T-cell (primary cell): ENCODE data around the gene ETS1. TPM values are rescaled to one million over a fixed set of nuclear protein-coding genes. Genes with fewer than 3 reads are reported as not detected.

Source experiments
- ATAC-seq, 4 experiments: fragments of 200-7000 bp in 3 of 4; fragments of 150-1000 bp in 1 of 4; cut with Tn5 transposase; replicated peaks in 1 of 4; 1 replicate in 3 of 4; 2 replicates in 1 of 4; pipeline ENCODE4 v1.10.0; 2021; ENCODE audit warnings: moderate library complexity in 3 of 4, mild to moderate bottlenecking in 2 of 4, moderate number of reproducible peaks in 1 of 4
- CTCF ChIA-PET, 2 donors: fragments of 300-600 bp; sonication (Branson Sonifier 250); formaldehyde crosslinking; loops; one replicate each; lab custom pipeline; 2022; ENCODE audit warnings: antibody characterized with exemption in 2 of 2; lab: Charles Lee
- POLR2A ChIA-PET, 2 donors: fragments of 300-600 bp; sonication (Branson Sonifier 250); formaldehyde crosslinking; loops; one replicate each; lab custom pipeline; 2022; ENCODE audit warnings: antibody characterized with exemption in 2 of 2; lab: Charles Lee
- DNase-seq, 35 experiments: peaks; one replicate each; pipeline versions ENCODE4 v3.0.0 to v3.0.0-alpha.2; 2013 to 2023
- H3K27ac ChIP-seq: one replicate; pipeline ENCODE4 v1.5.1; 2013; ENCODE audit warnings: low read length
- H3K27me3 ChIP-seq, 2 experiments: replicated peaks in 1 of 2; 1 replicate in 1 of 2; 2 replicates in 1 of 2; pipeline versions ENCODE4 v1.6.1 to v1.7.0; 2013; ENCODE audit warnings: low read length in 1 of 2, mixed read lengths in 1 of 2; ENCODE audit not compliant: control insufficient read depth in 2 of 2, insufficient read depth in 2 of 2; ENCODE audit errors: extremely low read depth in 1 of 2
- H3K36me3 ChIP-seq, 2 donors: 1 replicate in 1 of 2; 2 replicates in 1 of 2; pipeline versions ENCODE4 v1.6.1 to v1.7.0; 2013; ENCODE audit warnings: low read length in 1 of 2; ENCODE audit not compliant: control insufficient read depth in 2 of 2, insufficient read depth in 1 of 2; ENCODE audit errors: extremely low read depth in 1 of 2
- H3K4me1 ChIP-seq, 2 experiments: 1 replicate in 1 of 2; 2 replicates in 1 of 2; pipeline versions ENCODE4 v1.6.1 to v1.7.0; 2013; ENCODE audit warnings: low read length in 2 of 2, mixed read lengths in 1 of 2; ENCODE audit not compliant: insufficient read depth in 2 of 2, control insufficient read depth in 1 of 2; ENCODE audit errors: extremely low read depth in 1 of 2
- H3K4me3 ChIP-seq, 2 donors: 1 replicate in 1 of 2; 2 replicates in 1 of 2; pipeline versions ENCODE4 v1.5.1 to v1.7.0; 2013; ENCODE audit warnings: mild to moderate bottlenecking in 2 of 2, low read length in 1 of 2, moderate library complexity in 1 of 2; ENCODE audit not compliant: control insufficient read depth in 1 of 2; ENCODE audit errors: extremely low read depth in 1 of 2
- H3K9me3 ChIP-seq: 2 replicates; pipeline ENCODE4 v1.7.0; 2013
- H3K27ac Mint-ChIP-seq, 2 donors: one replicate each; pipeline ENCODE4 v1.8.0; 2020 to 2021; ENCODE audit warnings: mild to moderate bottlenecking in 2 of 2, mixed read lengths in 2 of 2
- H3K27me3 Mint-ChIP-seq, 2 donors: one replicate each; pipeline ENCODE4 v1.8.0; 2021 to 2022; ENCODE audit warnings: mixed read lengths in 2 of 2
- H3K36me3 Mint-ChIP-seq: one replicate; pipeline ENCODE4 v1.8.0; 2021; ENCODE audit warnings: mixed read lengths
- H3K4me1 Mint-ChIP-seq, 3 donors: one replicate each; pipeline ENCODE4 v1.8.0; 2020 to 2022; ENCODE audit warnings: mixed read lengths in 3 of 3, mild to moderate bottlenecking in 1 of 3
- H3K4me3 Mint-ChIP-seq, 3 donors: one replicate each; pipeline ENCODE4 v1.8.0; 2020 to 2022; ENCODE audit warnings: mild to moderate bottlenecking in 3 of 3, mixed read lengths in 3 of 3, moderate library complexity in 3 of 3
- H3K9me3 Mint-ChIP-seq, 3 donors: one replicate each; pipeline ENCODE4 v1.8.0; 2020 to 2022; ENCODE audit warnings: mixed read lengths in 3 of 3
- WGBS: methylation state at CpG from one replicate; pipeline ENCODE4 v1.1.5; 2013; ENCODE audit warnings: missing lambda C conversion rate; ENCODE audit not compliant: insufficient coverage; 5-methylcytosine and 5-hydroxymethylcytosine counted together
- total RNA-seq, 35 experiments: library from RNA in 6 of 35; stranded (reverse) in 6 of 35; fragments of 120-200 nt in 1 of 35; gene quantifications; one replicate each; pipeline versions ENCODE4 v1.2.1 to v1.2.4 and lab custom pipeline; 2013 to 2026

Gene ETS1
- total RNA-seq, 5 donors from 2014 or later (not counting 1 experiment from before 2014, with no cell fraction given), result 773 to 1,065 (median 854) TPM

DNA sequence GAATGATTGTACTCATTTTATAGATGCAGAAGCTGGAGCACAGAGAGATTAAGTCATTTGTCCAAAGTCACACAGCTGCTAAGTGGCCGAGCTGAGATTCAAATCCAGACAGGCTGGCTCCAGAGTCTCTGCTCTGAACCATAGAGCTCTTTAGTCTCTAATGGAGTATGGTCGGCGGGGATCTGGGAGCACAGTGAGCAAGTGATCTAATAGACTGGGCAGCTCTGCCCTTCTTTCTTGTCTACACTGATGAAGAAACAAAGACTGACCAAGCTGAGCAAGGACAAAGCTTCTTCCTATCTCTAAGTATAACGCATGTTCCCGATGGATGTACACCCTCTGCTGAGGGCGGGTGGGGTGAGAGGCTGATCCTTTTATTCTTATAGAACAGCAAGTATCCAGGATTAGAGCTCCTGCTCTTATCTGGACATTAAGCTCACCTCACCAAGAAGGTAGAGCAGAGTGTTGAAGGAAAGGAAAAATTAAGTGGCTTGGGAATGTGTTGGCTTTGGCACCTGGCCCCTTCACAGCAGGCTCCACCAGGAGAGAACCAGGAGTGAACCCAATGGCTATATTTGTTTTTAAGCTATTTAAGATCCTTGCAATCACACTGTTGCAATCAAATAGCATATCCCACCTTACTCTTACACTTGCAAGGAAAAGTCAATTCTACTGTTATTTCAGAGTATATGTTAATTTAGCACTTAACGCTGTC, 68.7 kb downstream of the ETS1 start:
- Histone ChIP-seq H3K36me3 (peaks cover 15 to 38% of the 10 kb centered on the region in 2 donors), H3K9me3 (no peaks in the 10 kb centered on the region), H3K4me3 (peak overlapping the region; percentile 68 to 99), H3K27me3 (no peaks in the 10 kb centered on the region), H3K27ac (peak overlapping the region; percentile 78), H3K4me1 (peaks cover 10 to 25% of the 10 kb centered on the region in 2 experiments)
- ATAC-seq (no peak), DNase-seq (no peak)
- 3% methylated on average over 3 of the region's 7 CpGs for WGBS
- ChIA-PET CTCF (interaction anchor here (0.5 to 7.4 kb wide), 21 partner anchors 9 to 1159 kb away, joined by 3 to 76 read pairs (median 4); no protein-coding TSS in a partner anchor), POLR2A (interaction anchor here (0.5 to 6.5 kb wide), 23 partner anchors 8 to 238 kb away, joined by 3 to 86 read pairs (median 4); no protein-coding TSS in a partner anchor)
- H3K9me3 Mint-ChIP-seq, result no peaks in the 10 kb centered on the region
- no peaks in the 10 kb centered on the region for H3K27me3 Mint-ChIP-seq
- H3K36me3 Mint-ChIP-seq, result peaks cover 73% of the 10 kb centered on the region
- peaks cover 26 to 66% (median 43%) of the 10 kb centered on the region in 3 donors for H3K4me1 Mint-ChIP-seq
- peak overlapping the region; percentile 96 to 98 for H3K27ac Mint-ChIP-seq
- peak overlapping the region; percentile 96 to 99 (median 98) for H3K4me3 Mint-ChIP-seq

- H3K4me3 Mint-ChIP-seq, result peak overlapping the region; percentile 96 to 99 (median 98)
- ChIA-PET CTCF (interaction anchor here (0.6 to 7.4 kb wide), 12 partner anchors 8 to 215 kb away, joined by 3 to 76 read pairs (median 6); no protein-coding TSS in a partner anchor), POLR2A (interaction anchor here (0.5 to 6.5 kb wide), 22 partner anchors 8 to 239 kb away, joined by 3 to 86 read pairs (median 4); no protein-coding TSS in a partner anchor)
- peaks cover 83% of the 10 kb centered on the region for H3K36me3 Mint-ChIP-seq
- Histone ChIP-seq H3K4me3 (peak overlapping the region; percentile 68 to 99), H3K27ac (peak overlapping the region; percentile 78), H3K9me3 (no peaks in the 10 kb centered on the region), H3K27me3 (no peaks in the 10 kb centered on the region), H3K4me1 (peaks cover 13 to 25% of the 10 kb centered on the region in 2 experiments), H3K36me3 (peaks cover 15 to 48% of the 10 kb centered on the region in 2 donors)
- H3K27ac Mint-ChIP-seq, result peak overlapping the region; percentile 96 to 98
- ATAC-seq (no peak), DNase-seq (peak in 1 of 35 experiments; percentile 32)
- WGBS, result 0% methylated on average over 2 of the region's 5 CpGs
- no peaks in the 10 kb centered on the region for H3K27me3 Mint-ChIP-seq
- no peaks in the 10 kb centered on the region for H3K9me3 Mint-ChIP-seq
- H3K4me1 Mint-ChIP-seq, result peaks cover 28 to 67% (median 44%) of the 10 kb centered on the region in 3 donors
Observed at GRCh38 chr11:128517451-128518230, 69.7 kb downstream of the ETS1 start.

DNA sequence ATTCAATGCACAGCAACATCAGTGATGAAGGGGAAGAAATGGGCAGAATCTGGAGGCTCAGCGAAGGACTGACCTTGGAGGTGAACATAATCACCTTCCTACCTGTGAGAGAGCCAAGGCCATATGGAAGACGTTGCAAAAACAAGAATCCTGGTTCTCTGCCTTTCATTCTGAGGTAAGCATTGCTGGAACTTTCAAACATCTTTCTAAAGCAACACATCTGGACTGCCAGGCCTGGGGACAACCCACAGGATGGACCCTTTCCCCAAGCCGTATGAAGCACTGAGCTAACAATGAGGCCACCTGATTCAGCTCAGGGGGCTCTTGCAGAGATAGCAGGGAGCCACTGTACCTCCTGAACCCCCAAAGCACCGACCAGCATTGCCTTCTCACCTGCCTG, 70.5 kb downstream of the ETS1 start:
- Histone ChIP-seq H3K4me3 (peak overlapping the region; percentile 68 to 99), H3K9me3 (no peaks in the 10 kb centered on the region), H3K27me3 (no peaks in the 10 kb centered on the region), H3K4me1 (peaks cover 16 to 30% of the 10 kb centered on the region in 2 experiments), H3K36me3 (peaks cover 15 to 56% of the 10 kb centered on the region in 2 donors), H3K27ac (peak overlapping the region; percentile 78)
- Mint-ChIP-seq H3K36me3 (peaks cover 91% of the 10 kb centered on the region), H3K4me3 (peak overlapping the region; percentile 96 to 99 (median 98)), H3K4me1 (peaks cover 35 to 75% (median 50%) of the 10 kb centered on the region in 3 donors), H3K27ac (peak overlapping the region; percentile 96 to 98), H3K9me3 (no peaks in the 10 kb centered on the region), H3K27me3 (no peaks in the 10 kb centered on the region)
- CTCF ChIA-PET, result interaction anchor here (0.7 to 7.4 kb wide), 7 partner anchors 9 to 192 kb away, joined by 3 to 76 read pairs (median 4); no protein-coding TSS in a partner anchor
- POLR2A ChIA-PET, result interaction anchor here (0.6 to 6.5 kb wide), 10 partner anchors 8 to 226 kb away, joined by 3 to 86 read pairs (median 5); no protein-coding TSS in a partner anchor
- 7% methylated on average over 3 of the region's 4 CpGs for WGBS
- DNase-seq, result no peak
- ATAC-seq, result no peak

DNA sequence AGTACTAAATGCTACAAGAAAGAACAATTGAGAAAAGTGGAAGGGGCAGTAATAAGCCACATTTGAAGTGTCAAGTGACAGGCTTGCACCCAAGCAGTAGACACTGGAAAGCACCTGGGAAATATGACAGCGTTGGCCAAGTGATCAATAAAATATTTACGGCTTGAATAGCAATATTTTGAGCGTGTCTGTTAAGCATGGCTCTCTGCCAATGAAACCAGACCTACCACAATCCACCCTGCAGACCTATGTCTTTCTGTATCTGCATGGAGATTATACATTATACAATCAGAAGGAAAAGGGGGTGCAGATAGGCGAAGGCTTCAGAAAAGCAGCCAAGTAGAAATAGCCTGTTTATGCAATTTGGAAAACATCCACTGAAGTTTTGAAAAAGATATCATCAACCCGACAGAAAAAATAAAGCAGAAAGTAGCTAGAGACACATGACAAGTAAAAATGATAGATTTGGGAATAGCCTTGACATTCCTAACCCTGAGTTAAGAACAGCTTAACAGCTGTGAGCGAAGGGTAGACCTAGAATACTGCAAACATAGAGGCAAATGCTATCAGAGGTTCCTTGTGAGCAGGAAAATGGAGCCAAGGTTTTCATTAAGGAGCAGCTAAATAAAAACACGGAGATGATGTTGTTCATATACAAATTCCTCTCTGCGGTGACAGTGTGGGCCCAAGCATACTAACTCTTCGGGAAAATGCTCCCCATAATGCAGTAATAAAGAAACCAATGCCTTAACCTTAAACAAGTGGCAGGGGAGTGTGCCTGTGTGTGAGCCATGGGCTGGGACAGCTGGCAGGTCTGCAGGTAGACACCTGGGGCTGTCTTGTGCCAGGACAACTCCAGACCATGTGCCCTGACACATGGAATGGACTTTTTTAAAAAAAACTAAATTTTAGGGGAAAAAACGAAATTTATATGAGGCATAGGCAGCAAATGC, 71.3 kb downstream of the ETS1 start:
- DNase-seq (peak in 1 of 35 experiments; percentile 37), ATAC-seq (peak in 1 of 4 experiments; percentile 6)
- no peaks in the 10 kb centered on the region for H3K9me3 Mint-ChIP-seq
- Histone ChIP-seq H3K4me1 (peaks cover 24 to 38% of the 10 kb centered on the region in 2 experiments), H3K9me3 (no peaks in the 10 kb centered on the region), H3K36me3 (peaks cover 15 to 59% of the 10 kb centered on the region in 2 donors), H3K27ac (peak overlapping the region; percentile 78), H3K4me3 (peak overlapping the region; percentile 68 to 99), H3K27me3 (no peaks in the 10 kb centered on the region)
- H3K27ac Mint-ChIP-seq, result peak overlapping the region; percentile 96 to 98
- ChIA-PET POLR2A (interaction anchor here (0.5 to 6.5 kb wide), 13 partner anchors 9 to 227 kb away, joined by 3 to 86 read pairs (median 4); no protein-coding TSS in a partner anchor), CTCF (interaction anchor here (0.6 to 7.4 kb wide), 7 partner anchors 10 to 358 kb away, joined by 3 to 76 read pairs (median 4); no protein-coding TSS in a partner anchor)
- H3K36me3 Mint-ChIP-seq, result peaks cover 94% of the 10 kb centered on the region
- H3K27me3 Mint-ChIP-seq, result no peaks in the 10 kb centered on the region
- peak overlapping the region; percentile 96 to 99 (median 98) for H3K4me3 Mint-ChIP-seq
- 13% methylated on average over 1 of the region's 10 CpGs for WGBS
- H3K4me1 Mint-ChIP-seq, result peaks cover 43 to 83% (median 58%) of the 10 kb centered on the region in 3 donors

GRCh38 chr11:128515086-128515485, 72.3 kb downstream of the ETS1 start:
- 0% methylated on average over 1 of the region's 6 CpGs for WGBS
- ChIA-PET CTCF (interaction anchor here (0.6 to 7.4 kb wide), 4 partner anchors 9 to 279 kb away, joined by 3 to 76 read pairs (median 4); no protein-coding TSS in a partner anchor), POLR2A (interaction anchor here (0.5 to 2.0 kb wide), 10 partner anchors 10 to 477 kb away, joined by 3 to 8 read pairs (median 4); no protein-coding TSS in a partner anchor)
- Mint-ChIP-seq H3K36me3 (peaks cover 94% of the 10 kb centered on the region), H3K27ac (peak overlapping the region; percentile 96 to 98), H3K4me1 (peaks cover 53 to 93% (median 68%) of the 10 kb centered on the region in 3 donors), H3K9me3 (no peaks in the 10 kb centered on the region), H3K27me3 (no peaks in the 10 kb centered on the region), H3K4me3 (peak overlapping the region; percentile 96 to 99 (median 98))
- ATAC-seq (peak in 1 of 4 experiments; percentile 11), DNase-seq (peak in 7 of 35 experiments; percentile 29 to 58 (median 43))
- Histone ChIP-seq H3K27ac (peak overlapping the region; percentile 78), H3K4me3 (peak overlapping the region; percentile 68 to 99), H3K9me3 (no peaks in the 10 kb centered on the region), H3K4me1 (peaks cover 34 to 46% of the 10 kb centered on the region in 2 experiments), H3K27me3 (no peaks in the 10 kb centered on the region), H3K36me3 (peaks cover 15 to 68% of the 10 kb centered on the region in 2 donors)
